Endothelial cell of umbilical vein (primary cell): ENCODE measurements around the gene COQ8B. TPM values are rescaled to one million over a fixed set of nuclear protein-coding genes. Genes with fewer than 3 reads are reported as not detected.

Source experiments
- BruUV-seq: library from RNA; stranded (reverse); fragments of 400-500 nt; replicated peaks from 2 replicates; lab custom pipeline; 2021; lab: Mats Ljungman, UMichigan
- CTCF ChIA-PET: fragments of 300-600, 350-600 bp; sonication (Branson Sonifier 250); formaldehyde crosslinking; loops from one replicate; lab custom pipeline; 2021; ENCODE audit warnings: antibody characterized with exemption, inconsistent platforms; lab: Charles Lee
- POLR2A ChIA-PET: fragments of 300-600, 350-600 bp; sonication (Branson Sonifier 250); formaldehyde crosslinking; loops from one replicate; lab custom pipeline; 2021; ENCODE audit warnings: antibody characterized with exemption, inconsistent platforms; lab: Charles Lee
- DNase-seq: peaks from one replicate; pipeline ENCODE4 v3.0.0-alpha.2; 2011; ENCODE audit warnings: low read depth, low spot score
- FAIRE-seq: peaks from 2 replicates; lab custom pipeline; 2011; peaks lifted over from hg19 to GRCh38; lab: Jason Lieb, UNC
- H2AFZ ChIP-seq: 2 replicates; pipeline ENCODE4 v1.6.0; 2012; ENCODE audit warnings: low read depth, low read length, control low read depth, inconsistent platforms
- H3K27ac ChIP-seq: 2 replicates; pipeline ENCODE4 v1.5.1; 2011; ENCODE audit warnings: low read depth, mild to moderate bottlenecking, control low read depth, low read length, moderate library complexity; ENCODE audit not compliant: insufficient read depth
- H3K27me3 ChIP-seq, 2 experiments: 2 replicates each; pipeline versions ENCODE4 v1.6.0 to v1.6.1; 2011; ENCODE audit warnings: low read length in 2 of 2, mixed read lengths in 1 of 2; ENCODE audit not compliant: control insufficient read depth in 2 of 2, insufficient read depth in 2 of 2
- H3K36me3 ChIP-seq, 2 experiments: 2 replicates in 1 of 2; 3 replicates in 1 of 2; pipeline ENCODE4 v1.5.1; 2011; ENCODE audit warnings: low read length in 2 of 2, mild to moderate bottlenecking in 1 of 2, moderate library complexity in 1 of 2; ENCODE audit not compliant: control insufficient read depth in 2 of 2, insufficient read depth in 2 of 2; ENCODE audit errors: extremely low read depth in 1 of 2
- H3K4me1 ChIP-seq: 3 replicates; pipeline ENCODE4 v1.5.1; 2011; ENCODE audit warnings: mild to moderate bottlenecking, low read length; ENCODE audit not compliant: control insufficient read depth, insufficient read depth; ENCODE audit errors: extremely low read depth
- H3K4me2 ChIP-seq: 2 replicates; pipeline ENCODE4 v1.6.1; 2011; ENCODE audit warnings: low read length, control low read depth, mixed read lengths; ENCODE audit not compliant: insufficient read depth
- H3K4me3 ChIP-seq, 3 experiments: fragments of 200-600 bp in 1 of 3; sonication (generic), shearing (Covaris generic) in 1 of 3; replicated peaks in 1 of 3; 2 replicates each; pipeline ENCODE4 v1.5.1; 2011 to 2016; ENCODE audit warnings: control low read depth in 3 of 3, low read length in 3 of 3, mild to moderate bottlenecking in 2 of 3, inconsistent platforms in 1 of 3, low read depth in 1 of 3, moderate library complexity in 1 of 3; ENCODE audit not compliant: insufficient read depth in 1 of 3
- H3K79me2 ChIP-seq: 2 replicates; pipeline ENCODE4 v1.6.0; 2012; ENCODE audit warnings: low read length, inconsistent platforms; ENCODE audit not compliant: control insufficient read depth, insufficient read depth
- H3K9ac ChIP-seq: replicated peaks from 2 replicates; pipeline ENCODE3; 2011; ENCODE audit warnings: low read length, control low read depth; ENCODE audit not compliant: insufficient read depth; ENCODE audit errors: extremely low read depth
- H3K9me1 ChIP-seq: replicated peaks from 3 replicates; pipeline ENCODE4 v1.6.0; 2011; ENCODE audit warnings: mild to moderate bottlenecking, low read length; ENCODE audit not compliant: control insufficient read depth, insufficient read depth; ENCODE audit errors: extremely low read depth
- H3K9me3 ChIP-seq: replicated peaks from 2 replicates; pipeline ENCODE4 v1.5.1; 2012; ENCODE audit warnings: low read length, inconsistent platforms; ENCODE audit not compliant: control insufficient read depth, insufficient read depth
- H4K20me1 ChIP-seq: replicated peaks from 2 replicates; pipeline ENCODE3; 2011; ENCODE audit warnings: mild to moderate bottlenecking, low read length; ENCODE audit not compliant: control insufficient read depth, insufficient read depth; ENCODE audit errors: extremely low read depth
- EZH2 ChIP-seq: IDR thresholded peaks from 2 replicates; pipeline ENCODE4 v1.6.1; 2012; ENCODE audit warnings: borderline replicate concordance, low read depth, mild to moderate bottlenecking, moderate library complexity, low read length, inconsistent platforms; ENCODE audit not compliant: severe bottlenecking
- FOS ChIP-seq: IDR thresholded peaks from 2 replicates; pipeline ENCODE4 v1.6.1; 2011; ENCODE audit warnings: mild to moderate bottlenecking, low read length, moderate library complexity, borderline replicate concordance; ENCODE audit not compliant: insufficient read depth
- GATA2 ChIP-seq: IDR thresholded peaks from 2 replicates; pipeline ENCODE4 v1.7.0; 2011; ENCODE audit warnings: low read depth, mild to moderate bottlenecking, moderate library complexity, mixed read lengths, low read length; ENCODE audit not compliant: insufficient read length, insufficient read depth
- JUN ChIP-seq: IDR thresholded peaks from 2 replicates; pipeline ENCODE4 v1.6.1; 2011; ENCODE audit warnings: borderline replicate concordance, low read depth; ENCODE audit not compliant: insufficient read length, insufficient read depth
- MYC ChIP-seq: IDR thresholded peaks from one replicate; pipeline ENCODE4 v1.6.1; 2011; ENCODE audit warnings: mild to moderate bottlenecking, low read depth, low read length
- POLR2A ChIP-seq: IDR thresholded peaks from 2 replicates; pipeline ENCODE4 v1.6.1; 2012; ENCODE audit warnings: low read depth, mild to moderate bottlenecking, control low read depth, low read length
- POLR2AphosphoS5 ChIP-seq: IDR thresholded peaks from 2 replicates; pipeline ENCODE4 v1.6.1; 2012; ENCODE audit warnings: low read depth, mild to moderate bottlenecking, control low read depth, low read length, moderate library complexity; ENCODE audit not compliant: insufficient read depth
- dilution Hi-C: fragments of 300-500 bp; cut with MboI; formaldehyde crosslinking; loops from one replicate; pipeline ENCODE4 v1.15.0; 2019; ENCODE audit warnings: low sequenced_read_pairs; ENCODE audit not compliant: extremely low pct_ligation_motif_present
- intact Hi-C: fragments of 100-400 bp; cut with micrococcal nuclease; formaldehyde crosslinking; loops from one replicate; pipeline ENCODE4 v1.10.0; 2022
- polyA plus RNA-seq, 4 experiments: library from polyadenylated mRNA; depleted of rRNA in 3 of 4; stranded (reverse) in 3 of 4; unstranded in 1 of 4; fragments of >200 nt; gene quantifications; 2 replicates each; pipeline versions ENCODE4 v1.2.1 to v1.2.3, GENCODE V29; 2011 to 2012; ENCODE audit warnings: missing spikeins in 1 of 4
- total RNA-seq: library from RNA; stranded (reverse); gene quantifications from 2 replicates; pipeline ENCODE4 v1.2.3, GENCODE V29; 2021
- TF ChIP-seq, protein P1 (sequence below): IDR thresholded peaks from 2 replicates; pipeline ENCODE4 v1.6.1; 2011; ENCODE audit not compliant: insufficient read depth, insufficient read length
- TF ChIP-seq, protein P2 (sequence below), 2 donors: IDR thresholded peaks; 1 replicate in 1 of 2; 2 replicates in 1 of 2; pipeline ENCODE4 v1.5.1; 2011; ENCODE audit warnings: low read length in 2 of 2, mild to moderate bottlenecking in 2 of 2, moderate library complexity in 2 of 2, control low read depth in 1 of 2, inconsistent platforms in 1 of 2, low read depth in 1 of 2; ENCODE audit not compliant: insufficient read depth in 1 of 2; ENCODE audit errors: extremely low read depth in 1 of 2

COQ8B gene
- total and polyA plus RNA-seq, 2 donors (not counting 3 experiments of a cell fraction or from before 2014, with no cell fraction given) = 16.2 to 19.2 TPM

DNA sequence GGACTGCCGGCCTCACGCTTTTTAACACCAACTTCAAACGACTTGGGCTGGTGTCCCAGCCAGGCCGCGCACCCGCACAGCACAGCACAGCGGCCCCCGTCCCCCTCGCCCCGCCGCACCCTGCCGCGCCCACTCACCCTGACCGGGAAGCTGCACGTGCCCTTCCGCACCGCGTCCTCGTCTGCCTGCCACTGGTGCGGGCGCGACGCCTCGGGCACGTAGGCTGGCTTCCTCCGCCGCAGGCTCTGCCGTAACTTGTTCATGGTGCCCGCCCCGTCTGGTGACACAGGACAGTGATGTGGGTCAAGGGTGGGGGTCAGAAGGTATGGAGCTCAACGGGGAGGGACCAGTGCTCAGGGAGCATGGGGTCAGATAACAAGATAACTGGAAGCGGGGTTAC, 32.4 kb downstream of the COQ8B start:
- DNase-seq (no peak), FAIRE-seq (no peak)
- H3K36me3 ChIP-seq = peaks cover 0 to 29% of the 10 kb centered on the region in 2 experiments
- intact Hi-C loops (no loop called here), dilution Hi-C loops (no loop called here)
- no peak overlapping the region for H3K27ac ChIP-seq
- ChIA-PET POLR2A (no interaction called here), CTCF (no interaction called here)
- H3K9ac ChIP-seq = no peak overlapping the region
- BruUV-seq = no TSS peak
- H3K27me3 ChIP-seq = no peaks in the 10 kb centered on the region
- H3K4me1 ChIP-seq = peaks cover 6% of the 10 kb centered on the region
- no peak overlapping the region for H3K4me3 ChIP-seq
- no peaks in the 10 kb centered on the region for H3K9me1 ChIP-seq
- H2AFZ ChIP-seq = no peak overlapping the region
- peaks cover 17% of the 10 kb centered on the region for H3K79me2 ChIP-seq
- no peaks in the 10 kb centered on the region for H4K20me1 ChIP-seq
- no peaks in the 10 kb centered on the region for H3K9me3 ChIP-seq
- TF ChIP-seq POLR2A = no peak
- TF ChIP-seq JUN = no peak
- no peak for TF ChIP-seq EZH2
- TF ChIP-seq POLR2AphosphoS5 = no peak
- no peak for TF ChIP-seq GATA2
- no peak for TF ChIP-seq FOS
- TF ChIP-seq, protein P1, sequence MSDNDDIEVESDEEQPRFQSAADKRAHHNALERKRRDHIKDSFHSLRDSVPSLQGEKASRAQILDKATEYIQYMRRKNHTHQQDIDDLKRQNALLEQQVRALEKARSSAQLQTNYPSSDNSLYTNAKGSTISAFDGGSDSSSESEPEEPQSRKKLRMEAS = no peak
- TF ChIP-seq, protein P2, sequence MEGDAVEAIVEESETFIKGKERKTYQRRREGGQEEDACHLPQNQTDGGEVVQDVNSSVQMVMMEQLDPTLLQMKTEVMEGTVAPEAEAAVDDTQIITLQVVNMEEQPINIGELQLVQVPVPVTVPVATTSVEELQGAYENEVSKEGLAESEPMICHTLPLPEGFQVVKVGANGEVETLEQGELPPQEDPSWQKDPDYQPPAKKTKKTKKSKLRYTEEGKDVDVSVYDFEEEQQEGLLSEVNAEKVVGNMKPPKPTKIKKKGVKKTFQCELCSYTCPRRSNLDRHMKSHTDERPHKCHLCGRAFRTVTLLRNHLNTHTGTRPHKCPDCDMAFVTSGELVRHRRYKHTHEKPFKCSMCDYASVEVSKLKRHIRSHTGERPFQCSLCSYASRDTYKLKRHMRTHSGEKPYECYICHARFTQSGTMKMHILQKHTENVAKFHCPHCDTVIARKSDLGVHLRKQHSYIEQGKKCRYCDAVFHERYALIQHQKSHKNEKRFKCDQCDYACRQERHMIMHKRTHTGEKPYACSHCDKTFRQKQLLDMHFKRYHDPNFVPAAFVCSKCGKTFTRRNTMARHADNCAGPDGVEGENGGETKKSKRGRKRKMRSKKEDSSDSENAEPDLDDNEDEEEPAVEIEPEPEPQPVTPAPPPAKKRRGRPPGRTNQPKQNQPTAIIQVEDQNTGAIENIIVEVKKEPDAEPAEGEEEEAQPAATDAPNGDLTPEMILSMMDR (IDR thresholded peaks at IDR 0.05; ENCODE audit: extremely low read depth in 1 of 2, insufficient read depth in 1 of 2, low read depth in 1 of 2, low read length in 2 of 2) = no peak
- TF ChIP-seq MYC = no peak
- no peak overlapping the region for H3K4me2 ChIP-seq
